ENCODE data around the gene LLGL2. TPM values are rescaled to one million over a fixed set of nuclear protein-coding genes. Genes with fewer than 3 reads are reported as not detected.

Gene LLGL2
- polyA plus RNA-seq, 10 donors, result 2.8 to 5.3 (median 4.6) TPM

DNA sequence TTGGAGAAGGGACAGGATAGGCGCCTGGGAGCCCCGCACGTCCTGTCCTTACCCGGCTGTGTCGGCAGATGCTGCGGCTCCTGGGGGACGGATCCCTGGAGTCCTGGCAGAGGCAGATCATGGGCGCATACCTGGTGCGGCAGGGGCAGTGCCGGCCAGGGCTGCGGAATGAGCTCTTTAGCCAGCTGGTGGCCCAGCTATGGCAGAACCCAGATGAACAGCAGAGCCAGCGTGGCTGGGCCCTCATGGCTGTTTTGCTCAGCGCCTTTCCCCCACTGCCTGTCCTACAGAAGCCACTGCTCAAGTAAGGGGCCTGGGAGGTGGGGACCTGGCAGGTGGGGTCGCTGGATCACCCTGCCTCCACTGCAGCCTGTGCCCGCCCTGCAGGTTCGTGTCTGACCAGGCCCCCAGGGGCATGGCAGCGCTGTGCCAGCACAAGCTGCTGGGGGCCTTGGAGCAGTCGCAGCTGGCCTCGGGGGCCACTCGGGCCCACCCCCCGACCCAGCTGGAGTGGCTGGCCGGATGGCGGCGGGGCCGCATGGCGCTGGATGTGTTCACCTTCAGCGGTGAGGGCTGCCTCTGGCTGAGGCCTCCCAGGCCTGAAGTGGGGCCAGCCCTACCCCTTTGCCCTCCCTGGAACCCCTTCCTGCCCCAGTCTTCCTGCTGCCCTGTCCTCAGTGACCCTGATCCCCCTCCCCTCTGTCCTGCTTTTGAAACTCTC lies 87.6 kb downstream of the LLGL2 start:
- DNase-seq, result no peak

DNA sequence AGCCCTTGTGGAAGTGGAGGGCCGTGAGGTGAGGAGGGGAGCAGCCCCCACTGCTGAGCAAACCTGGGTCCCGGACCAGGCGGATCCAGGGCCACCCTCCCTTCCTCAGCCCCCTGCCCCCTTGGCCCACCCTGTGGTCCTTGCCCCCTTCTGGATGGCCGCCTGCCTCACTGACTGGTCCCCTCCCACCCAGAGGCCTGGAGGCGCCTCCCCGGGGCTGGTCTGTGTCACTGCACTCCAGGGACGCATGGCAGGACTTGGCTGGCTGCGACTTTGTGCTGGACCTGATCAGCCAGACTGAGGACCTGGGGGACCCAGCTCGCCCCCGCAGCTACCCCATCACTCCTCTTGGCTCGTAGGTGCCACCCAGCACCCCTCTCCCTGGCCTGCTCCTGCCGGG lies 88.5 kb downstream of the LLGL2 start:
- no peak for DNase-seq

DNA sequence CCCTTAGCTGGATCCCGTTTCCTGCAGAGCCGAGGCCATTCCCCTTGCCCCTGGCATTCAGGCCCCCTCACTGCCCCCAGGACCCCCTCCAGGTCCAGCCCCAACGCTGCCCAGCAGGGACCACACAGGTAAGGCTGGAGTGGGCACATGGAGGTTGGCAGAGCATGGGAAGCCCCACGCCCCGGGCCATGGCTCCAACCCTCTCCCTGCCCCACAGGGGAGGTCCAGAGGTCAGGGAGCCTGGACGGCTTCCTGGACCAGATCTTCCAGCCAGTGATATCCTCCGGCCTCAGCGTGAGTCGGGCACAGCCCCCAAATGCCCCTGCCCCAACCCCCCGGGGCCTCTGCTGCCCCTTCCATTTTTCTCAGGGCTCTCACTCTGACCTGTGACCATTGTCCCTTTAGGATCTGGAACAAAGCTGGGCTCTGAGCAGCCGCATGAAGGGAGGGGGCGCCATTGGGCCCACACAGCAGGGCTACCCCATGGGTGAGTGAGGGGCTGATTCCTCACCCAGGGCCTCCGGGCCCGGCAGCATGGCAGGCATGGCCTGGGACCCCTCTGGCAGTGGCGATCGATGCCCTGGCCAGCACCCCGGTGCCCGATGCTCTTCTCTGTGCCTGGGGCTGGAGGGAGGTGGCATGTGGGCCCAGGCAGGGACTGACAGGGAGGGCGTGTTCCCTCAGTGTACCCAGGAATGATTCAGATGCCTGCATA lies 89.2 kb downstream of the LLGL2 start:
- no peak for DNase-seq

DNA sequence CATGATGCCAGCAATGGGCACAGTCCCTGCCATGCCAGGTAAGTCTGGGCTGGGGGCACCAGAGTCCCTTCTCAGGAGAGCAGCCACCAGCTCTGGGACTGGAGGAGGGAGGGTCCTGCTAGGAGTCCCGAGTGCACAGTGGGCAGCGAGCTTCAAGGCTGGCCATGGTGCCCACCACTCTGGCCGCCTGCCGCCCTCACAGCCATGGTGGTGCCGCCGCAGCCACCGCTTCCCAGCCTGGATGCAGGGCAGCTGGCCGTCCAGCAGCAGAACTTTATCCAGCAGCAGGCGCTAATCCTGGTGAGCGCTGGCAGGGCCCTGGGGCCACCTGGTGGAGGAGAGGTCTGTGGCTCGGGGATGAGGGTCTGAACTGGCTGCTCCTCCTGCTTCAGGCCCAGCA lies 89.8 kb downstream of the LLGL2 start:
- DNase-seq, result no peak

DNA sequence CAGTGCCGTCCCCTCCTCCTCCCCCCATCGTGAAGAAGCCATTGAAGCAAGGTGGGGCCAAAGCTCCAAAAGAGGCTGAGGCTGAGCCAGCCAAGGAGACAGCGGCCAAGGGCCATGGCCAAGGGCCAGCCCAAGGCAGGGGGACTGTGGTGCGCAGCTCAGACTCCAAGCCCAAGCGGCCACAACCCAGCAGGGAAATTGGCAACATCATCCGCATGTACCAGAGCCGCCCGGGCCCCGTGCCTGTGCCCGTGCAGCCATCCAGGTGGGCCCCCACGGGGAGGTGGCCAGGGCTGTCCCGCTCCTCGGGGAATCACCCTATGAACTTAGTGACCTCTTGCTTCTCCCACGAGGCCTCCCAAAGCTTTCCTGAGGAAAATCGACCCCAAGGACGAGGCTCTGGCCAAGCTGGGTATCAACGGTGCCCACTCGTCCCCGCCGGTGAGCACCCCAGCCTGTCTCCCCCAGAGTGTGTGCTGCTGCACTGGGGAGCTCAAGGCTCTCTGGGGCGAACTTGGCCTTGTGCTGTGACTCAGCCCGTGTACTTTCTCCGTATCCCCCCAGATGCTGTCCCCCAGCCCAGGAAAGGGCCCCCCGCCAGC lies 91.1 kb downstream of the LLGL2 start:
- DNase-seq, result no peak

DNA sequence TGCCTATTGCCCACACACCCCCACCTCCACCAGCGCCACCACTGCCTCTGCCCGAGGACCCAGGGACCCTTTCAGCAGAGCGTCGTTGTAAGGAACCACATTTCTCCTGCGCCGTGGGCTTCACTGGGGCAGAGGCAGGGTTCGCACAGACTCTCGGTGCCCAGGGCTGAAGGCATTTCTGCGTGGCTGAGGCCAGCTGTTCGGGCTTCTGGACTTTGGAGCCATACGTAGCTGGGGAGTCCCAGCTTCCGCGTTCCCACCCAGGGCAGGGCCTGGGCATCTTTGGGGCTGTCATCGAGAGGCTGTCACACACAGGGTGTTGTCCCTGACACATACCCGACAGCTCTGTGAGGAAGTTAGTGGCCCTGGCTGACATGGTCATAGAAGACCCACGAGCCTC lies 91.7 kb downstream of the LLGL2 start:
- no peak for DNase-seq

DNA sequence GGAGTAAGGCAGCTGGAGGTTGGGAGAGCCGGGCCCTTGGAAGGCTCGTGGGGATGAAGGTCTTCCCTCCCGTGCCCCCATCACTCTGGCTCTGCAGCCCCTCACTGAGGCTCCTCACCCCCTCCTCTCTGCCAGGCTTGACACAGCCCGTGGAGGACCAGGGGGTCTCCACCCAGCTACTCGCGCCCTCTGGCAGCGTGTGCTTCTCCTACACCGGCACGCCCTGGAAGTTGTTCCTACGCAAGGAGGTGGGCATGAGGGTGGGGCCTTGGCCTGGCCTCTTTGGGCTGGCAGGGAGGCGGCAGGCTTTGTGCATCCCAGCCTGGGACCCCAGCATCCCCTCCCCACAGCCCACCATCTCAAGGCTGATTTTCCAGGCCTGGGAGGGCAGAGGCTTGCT lies 92.2 kb downstream of the LLGL2 start:
- no peak for DNase-seq

DNA sequence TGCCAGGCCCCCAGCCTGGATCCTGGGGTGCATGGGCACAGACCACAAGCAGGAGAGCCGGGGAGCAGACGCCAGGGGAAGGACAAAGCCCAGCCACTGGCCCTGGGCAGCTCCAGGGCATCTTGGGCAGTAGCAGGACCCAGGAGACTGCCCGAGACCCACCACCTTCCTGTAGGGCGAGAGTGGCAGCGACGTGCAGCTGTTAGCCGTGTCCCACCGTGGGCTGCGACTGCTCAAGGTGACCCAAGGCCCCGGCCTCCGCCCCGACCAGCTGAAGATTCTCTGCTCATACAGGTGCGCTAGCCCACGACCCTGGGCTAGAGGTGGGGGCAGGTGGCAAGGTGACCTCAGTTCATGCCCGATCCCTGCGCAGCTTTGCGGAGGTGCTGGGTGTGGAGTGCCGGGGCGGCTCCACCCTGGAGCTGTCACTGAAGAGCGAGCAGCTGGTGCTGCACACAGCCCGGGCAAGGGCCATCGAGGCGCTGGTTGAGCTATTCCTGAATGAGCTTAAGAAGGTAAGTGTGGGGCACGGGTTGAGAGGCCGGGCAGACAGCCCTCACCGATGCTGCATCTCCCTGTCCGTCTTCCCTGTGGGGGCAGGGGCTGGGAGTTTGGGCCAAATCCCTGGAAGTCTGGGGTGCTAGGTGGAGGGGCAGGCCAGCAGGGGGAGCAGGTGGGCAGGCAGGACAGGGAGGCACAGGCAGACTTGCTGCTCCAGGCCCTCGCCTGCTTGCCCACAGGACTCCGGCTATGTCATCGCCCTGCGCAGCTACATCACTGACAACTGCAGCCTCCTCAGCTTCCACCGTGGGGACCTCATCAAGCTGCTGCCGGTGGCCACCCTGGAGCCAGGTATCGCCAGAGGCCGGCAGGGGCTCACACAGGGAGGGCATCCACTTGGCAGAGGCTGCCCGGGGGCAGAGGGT lies 94.3 kb downstream of the LLGL2 start:
- no peak for DNase-seq

DNA sequence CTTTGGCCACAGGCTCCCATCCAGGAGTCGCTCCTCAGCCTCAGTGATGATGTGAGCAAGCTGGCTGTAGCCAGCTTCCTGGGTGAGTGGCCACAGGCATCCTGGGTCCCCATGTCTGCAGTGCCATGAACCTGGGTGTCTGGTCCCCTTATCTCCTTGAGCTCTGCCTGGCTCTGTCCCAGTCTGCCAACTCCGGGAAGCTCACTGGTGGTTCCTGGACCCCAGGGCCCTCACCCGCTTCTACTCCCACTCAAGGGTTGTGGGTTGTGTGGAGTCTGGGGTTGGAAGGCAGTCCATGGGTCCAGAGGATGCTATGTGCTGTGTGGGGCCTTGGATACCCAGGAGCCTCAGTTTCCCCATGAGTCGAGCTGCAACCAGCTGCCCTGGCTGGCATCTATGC lies 96.0 kb downstream of the LLGL2 start:
- no peak for DNase-seq

DNA sequence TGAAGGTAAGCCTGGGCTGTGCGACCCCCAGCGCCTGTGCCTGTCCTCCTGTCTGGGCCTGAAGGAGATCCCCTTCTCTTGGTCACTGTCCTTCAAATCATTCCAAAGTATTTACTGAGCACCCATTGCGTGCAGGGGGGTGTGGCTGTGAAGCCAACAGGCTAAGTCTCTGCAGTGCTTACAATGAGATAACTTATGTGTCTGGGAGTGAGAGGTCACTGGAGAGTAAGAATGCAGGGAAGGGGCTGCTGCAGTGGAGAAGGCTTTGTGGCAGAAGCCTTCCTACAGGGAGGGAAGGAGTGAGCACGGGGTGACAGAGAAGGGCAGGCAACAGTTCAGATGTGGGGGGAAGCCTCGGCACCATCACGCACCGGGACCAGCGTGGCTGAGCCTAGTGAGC lies 96.6 kb downstream of the LLGL2 start:
- no peak for DNase-seq

DNA sequence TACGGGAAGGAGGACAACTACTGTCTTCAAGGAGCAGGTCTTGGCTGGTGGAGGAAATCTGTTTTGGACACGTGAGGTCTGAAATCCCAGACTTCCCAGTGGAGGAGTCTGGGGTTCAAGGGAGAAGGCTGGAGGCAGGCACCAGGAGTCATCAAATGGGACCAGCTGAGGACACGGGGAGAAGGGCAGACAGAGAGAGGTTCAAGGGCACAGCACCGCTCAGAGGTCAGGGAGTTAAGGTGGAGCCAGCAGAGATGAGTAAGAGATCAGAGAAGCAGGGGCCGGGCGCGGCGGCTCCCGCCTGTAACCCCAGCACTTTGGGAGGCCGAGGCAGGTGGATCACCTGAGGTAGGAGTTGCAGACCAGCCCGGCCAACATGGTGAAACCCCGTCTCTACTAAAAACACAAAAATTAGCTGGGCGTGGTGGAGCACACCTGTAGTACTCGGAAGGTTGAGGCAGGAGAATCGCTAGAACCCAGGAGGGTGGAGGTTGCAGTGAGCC lies 97.3 kb downstream of the LLGL2 start:
- no peak for DNase-seq

DNA sequence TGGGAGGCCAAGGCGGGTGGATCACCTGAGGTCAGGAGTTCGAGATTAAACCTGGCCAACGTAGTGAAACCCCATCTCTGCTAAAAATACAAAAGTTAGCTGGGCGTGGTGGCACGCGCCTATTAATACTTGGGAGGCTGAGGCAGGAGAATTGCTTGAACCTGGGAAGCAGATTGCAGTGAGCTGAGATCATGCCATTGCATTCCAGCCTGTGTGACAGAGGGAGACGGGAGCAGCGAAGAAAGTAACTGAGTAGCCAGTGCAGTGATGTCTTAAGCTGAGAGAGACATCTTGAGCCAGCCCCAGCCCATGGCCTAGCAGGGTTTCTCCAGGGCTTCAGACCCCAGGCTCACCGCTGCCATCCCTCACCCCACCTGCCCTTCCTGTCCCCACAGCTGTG lies 97.9 kb downstream of the LLGL2 start:
- DNase-seq, result no peak

DNA sequence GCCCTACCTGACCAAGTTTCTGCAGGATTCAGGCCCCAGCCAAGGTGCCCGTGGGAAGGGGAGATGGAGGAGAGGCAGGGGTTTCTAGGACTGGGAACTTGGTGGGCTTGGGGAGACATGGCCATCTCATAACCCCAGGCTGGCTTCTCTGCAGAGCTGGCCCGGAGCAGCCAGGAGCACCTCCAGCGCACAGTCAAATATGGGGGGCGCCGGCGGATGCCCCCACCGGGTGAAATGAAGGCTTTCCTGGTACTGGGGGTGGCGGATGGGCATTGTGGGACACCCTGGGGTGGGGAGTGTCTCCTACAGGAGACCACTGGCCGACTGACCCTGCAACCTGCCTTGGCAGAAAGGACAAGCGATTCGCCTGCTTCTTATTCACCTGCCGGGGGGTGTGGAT lies 98.5 kb downstream of the LLGL2 start:
- DNase-seq, result no peak

Other genes with a start within 250 kb of the LLGL2 start
- 1 to 10 TPM; 4.2 to 8.3 (median 6.1) TPM for gene SLC25A19, start 236.3 kb upstream of the LLGL2 start, polyA plus RNA-seq (ENCODE audit: insufficient read length in 10 of 10)
- gene GRB2, start 120.0 kb upstream of the LLGL2 start, polyA plus RNA-seq (ENCODE audit: insufficient read length in 10 of 10), result 100 to 1,000 TPM; 130 to 193 (median 151) TPM
- gene TMEM94, start 69.1 kb upstream of the LLGL2 start, polyA plus RNA-seq (ENCODE audit: insufficient read length in 10 of 10), result 10 to 100 TPM; 34.5 to 65.8 (median 49.3) TPM
- 10 to 100 TPM; 16.2 to 28.7 (median 19.3) TPM for gene CASKIN2, start 10.2 kb upstream of the LLGL2 start, polyA plus RNA-seq (ENCODE audit: insufficient read length in 10 of 10)
- gene TSEN54, start 9.2 kb upstream of the LLGL2 start, polyA plus RNA-seq (ENCODE audit: insufficient read length in 10 of 10), result 10 to 100 TPM; 11.5 to 28.0 (median 20.8) TPM
- gene MYO15B, start 62.1 kb downstream of the LLGL2 start, polyA plus RNA-seq (ENCODE audit: insufficient read length in 10 of 10), result 100 to 1,000 TPM in 5 of 10 donors, 10 to 100 TPM in 5; 56.0 to 140 (median 100) TPM
- 10 to 100 TPM in 2 of 10 donors, 1 to 10 TPM in 8; 5.9 to 10.4 (median 8.8) TPM for gene SMIM5, start 107.7 kb downstream of the LLGL2 start, polyA plus RNA-seq (ENCODE audit: insufficient read length in 10 of 10)
- gene RECQL5, start 141.5 kb downstream of the LLGL2 start, polyA plus RNA-seq (ENCODE audit: insufficient read length in 10 of 10), result 10 to 100 TPM in 9 of 10 donors, 1 to 10 TPM in 1; 9.6 to 20.9 (median 14.1) TPM
- gene SAP30BP, start 141.6 kb downstream of the LLGL2 start, polyA plus RNA-seq (ENCODE audit: insufficient read length in 10 of 10), result 10 to 100 TPM; 61.2 to 83.6 (median 71.5) TPM
- 10 to 100 TPM in 2 of 10 donors, 1 to 10 TPM in 8; 3.2 to 17.2 (median 5.4) TPM for gene ITGB4, start 195.8 kb downstream of the LLGL2 start, polyA plus RNA-seq (ENCODE audit: insufficient read length in 10 of 10)
- 10 to 100 TPM; 15.0 to 40.9 (median 25.4) TPM for gene GALK1, start 239.5 kb downstream of the LLGL2 start, polyA plus RNA-seq (ENCODE audit: insufficient read length in 10 of 10)

Data from muscle of back (tissue), 11 donors.